C4-2B (cell line): Measurements from ENCODE around the gene OLFML2A.

Source experiments
- H3K27ac ChIP-seq: fragments of 450-650 bp; 2 replicates; pipeline ENCODE4 v1.5.1; 2017
- ZFX ChIP-seq: fragments of 450-650 bp; IDR thresholded peaks from 2 replicates; pipeline ENCODE4 v1.6.1; 2017
- TF ChIP-seq, protein P1 (sequence below): fragments of 450-650 bp; conservative IDR thresholded peaks from 2 replicates; pipeline ENCODE4 v1.5.1; 2017; ENCODE audit warnings: mild to moderate bottlenecking

The OLFML2A gene

DNA sequence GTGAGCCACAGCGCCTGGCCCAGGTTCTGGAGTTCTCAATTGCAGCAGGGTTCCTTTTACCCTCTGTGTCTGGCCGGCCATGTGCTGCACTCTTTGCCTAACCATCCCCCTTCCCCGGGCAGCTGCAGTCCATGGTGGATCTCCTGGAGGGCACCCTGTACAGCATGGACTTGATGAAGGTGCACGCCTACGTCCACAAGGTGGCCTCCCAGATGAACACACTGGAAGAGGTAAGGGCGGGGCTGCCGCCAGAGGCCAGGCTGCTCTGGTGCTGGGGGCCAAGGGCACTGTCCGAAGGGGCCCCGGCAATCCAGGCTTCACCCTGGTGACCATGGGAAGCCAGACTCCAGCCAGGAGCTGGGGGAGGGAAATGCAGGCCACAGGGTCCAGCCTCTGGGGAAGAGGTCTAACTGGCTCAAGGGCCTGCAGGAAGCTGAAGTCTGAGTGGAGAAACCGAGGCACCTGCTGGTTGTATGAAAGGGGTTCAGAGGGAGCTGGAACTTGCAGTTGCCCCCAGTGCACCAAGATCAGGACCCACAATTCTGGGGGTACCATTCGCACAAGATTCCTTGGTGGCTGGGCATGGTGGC is 18.1 kb downstream of the OLFML2A start:
- no peak for TF ChIP-seq ZFX
- TF ChIP-seq, protein P1, sequence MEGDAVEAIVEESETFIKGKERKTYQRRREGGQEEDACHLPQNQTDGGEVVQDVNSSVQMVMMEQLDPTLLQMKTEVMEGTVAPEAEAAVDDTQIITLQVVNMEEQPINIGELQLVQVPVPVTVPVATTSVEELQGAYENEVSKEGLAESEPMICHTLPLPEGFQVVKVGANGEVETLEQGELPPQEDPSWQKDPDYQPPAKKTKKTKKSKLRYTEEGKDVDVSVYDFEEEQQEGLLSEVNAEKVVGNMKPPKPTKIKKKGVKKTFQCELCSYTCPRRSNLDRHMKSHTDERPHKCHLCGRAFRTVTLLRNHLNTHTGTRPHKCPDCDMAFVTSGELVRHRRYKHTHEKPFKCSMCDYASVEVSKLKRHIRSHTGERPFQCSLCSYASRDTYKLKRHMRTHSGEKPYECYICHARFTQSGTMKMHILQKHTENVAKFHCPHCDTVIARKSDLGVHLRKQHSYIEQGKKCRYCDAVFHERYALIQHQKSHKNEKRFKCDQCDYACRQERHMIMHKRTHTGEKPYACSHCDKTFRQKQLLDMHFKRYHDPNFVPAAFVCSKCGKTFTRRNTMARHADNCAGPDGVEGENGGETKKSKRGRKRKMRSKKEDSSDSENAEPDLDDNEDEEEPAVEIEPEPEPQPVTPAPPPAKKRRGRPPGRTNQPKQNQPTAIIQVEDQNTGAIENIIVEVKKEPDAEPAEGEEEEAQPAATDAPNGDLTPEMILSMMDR = no peak
- no peak overlapping the region for H3K27ac ChIP-seq

DNA sequence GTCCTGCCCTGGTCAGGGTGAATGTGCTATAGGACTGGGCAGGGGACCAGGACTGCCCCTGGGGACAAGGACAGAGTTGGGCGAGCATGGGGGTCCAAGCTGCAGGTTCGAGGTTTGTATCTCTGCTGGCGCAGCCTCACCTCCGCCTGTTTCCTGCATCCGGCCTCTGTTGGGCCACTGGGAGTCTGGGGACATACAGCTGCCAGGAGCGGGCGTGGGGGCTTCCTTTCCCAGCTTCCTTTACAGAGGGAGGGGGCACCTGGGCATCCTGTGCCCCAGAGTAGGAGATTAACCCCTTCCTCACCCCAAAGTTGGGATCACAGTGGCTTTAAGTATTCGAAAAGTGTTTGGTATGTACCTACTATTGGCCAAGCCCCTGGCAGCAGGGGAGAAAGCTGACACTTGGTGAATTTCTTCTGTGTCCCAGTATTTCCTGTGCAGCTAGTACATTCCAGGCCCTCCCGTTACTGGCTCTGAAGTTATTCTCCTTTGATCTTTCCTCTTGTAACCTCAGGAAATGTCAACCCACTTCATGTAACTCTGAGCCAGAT is 19.0 kb downstream of the OLFML2A start:
- H3K27ac ChIP-seq = no peak overlapping the region
- TF ChIP-seq, protein P1 = no peak
- no peak for TF ChIP-seq ZFX

DNA sequence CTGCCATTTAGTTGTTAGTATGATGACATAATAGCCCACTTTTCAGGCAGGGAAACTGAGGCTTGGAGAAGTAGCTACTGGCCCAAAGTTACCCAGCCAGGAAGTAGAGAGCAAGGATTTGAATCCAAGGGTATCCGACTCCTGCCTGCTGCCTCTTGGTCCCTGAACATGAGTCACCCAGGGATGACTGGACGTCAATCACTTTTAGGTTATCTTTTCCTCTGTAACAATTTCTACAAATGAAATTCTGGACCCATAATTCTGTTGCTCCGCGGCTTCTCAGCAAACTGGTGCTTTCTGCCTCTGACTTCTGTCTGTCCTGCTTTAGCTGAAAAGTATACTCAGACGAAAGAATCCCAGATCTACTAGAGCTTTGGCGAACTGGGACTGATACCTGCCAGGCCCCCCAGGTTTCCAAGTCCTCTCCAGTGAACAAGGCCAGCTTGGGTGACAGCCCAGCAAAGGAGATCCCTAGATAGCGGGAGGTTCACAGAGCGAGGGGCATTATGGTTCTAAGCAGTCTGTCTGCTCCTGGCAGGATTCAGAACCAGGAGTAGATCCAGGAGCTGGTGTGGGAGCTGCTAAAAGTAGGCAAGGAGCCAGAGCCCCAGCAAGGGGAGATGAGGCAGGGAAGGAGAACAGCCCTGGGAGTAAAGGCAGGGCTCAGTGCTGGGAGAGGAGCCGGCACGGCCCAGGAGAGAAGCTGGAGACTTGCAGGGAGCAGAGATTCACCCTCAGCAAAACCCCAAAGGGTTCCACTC is 20.6 kb downstream of the OLFML2A start:
- no peak overlapping the region for H3K27ac ChIP-seq
- TF ChIP-seq, protein P1 = no peak
- TF ChIP-seq ZFX = no peak

DNA sequence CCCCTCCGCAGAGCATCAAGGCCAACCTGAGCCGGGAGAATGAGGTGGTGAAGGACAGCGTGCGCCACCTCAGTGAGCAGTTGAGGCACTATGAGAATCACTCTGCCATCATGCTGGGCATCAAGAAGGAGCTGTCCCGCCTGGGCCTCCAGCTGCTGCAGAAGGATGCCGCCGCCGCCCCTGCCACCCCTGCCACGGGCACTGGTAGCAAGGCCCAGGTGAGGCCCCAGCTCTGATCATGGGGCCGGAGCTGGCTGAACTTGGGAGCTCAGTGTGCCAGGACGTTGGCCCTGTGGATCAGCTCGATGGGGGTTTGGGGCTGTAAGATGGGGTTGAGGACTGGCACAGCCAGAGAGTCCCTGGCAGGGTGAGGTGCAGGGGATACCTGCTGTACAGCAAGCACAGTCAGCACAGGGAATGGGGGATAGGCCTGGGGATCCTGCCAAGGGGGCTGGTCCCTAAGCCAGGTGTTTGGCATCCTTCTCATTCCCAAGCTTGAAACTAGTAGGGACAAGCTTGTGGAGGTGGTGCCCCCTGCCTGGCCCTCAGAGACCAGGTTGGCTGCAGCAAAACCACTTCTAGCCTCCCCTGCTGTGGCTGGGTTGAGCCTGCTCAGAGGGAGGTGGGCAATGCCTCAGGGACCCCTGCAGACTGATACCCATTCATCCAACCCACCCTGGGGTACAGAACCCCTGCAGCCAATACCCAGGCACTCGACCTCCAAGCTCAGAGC is 22.5 kb downstream of the OLFML2A start:
- no peak for TF ChIP-seq ZFX
- TF ChIP-seq, protein P1 = no peak
- no peak overlapping the region for H3K27ac ChIP-seq

DNA sequence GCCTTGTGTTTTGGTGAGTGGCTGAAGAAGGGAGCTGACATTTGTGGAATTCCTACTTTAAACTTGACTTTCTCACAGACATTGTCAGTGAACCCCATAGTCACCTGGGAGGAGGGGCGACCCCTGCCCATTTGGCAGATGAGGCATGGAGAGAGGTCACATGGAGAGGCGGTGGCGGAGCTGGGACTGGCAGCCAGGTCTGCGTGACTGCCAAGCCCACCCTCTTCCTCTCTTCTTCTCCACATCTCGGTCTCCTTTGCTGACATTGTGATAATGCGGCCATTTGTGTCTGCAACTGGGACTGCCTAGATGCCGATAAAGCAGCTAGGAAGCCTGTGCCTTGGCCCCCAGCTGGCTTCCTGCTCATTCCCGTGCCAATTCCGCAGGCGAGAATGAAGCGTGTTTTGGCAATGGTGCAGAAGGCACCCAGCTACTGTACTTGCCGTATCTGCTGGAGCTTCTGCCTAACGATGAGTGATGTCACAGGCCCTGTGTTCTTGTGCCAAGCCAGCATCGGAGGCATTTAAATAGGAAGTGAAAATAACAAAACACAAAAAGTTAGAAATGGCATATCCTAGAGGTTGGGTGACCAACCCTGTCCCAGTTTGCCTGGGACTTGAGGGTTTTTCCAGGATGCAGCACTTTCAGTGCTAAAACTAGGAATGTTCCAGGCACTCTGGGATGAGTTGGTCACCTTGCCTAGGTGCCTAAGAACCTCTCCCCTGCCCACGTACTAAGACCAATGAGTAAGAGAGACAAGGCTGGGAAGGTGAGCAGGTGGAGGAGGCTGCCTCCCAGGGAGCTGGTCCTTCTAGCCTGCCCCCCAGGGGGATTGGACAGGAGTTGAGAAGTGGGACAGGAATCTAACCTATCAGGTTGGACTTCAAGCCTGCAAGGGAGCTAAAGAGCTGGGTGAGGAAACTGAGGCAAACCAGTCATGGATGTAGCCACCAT is 23.6 kb downstream of the OLFML2A start:
- TF ChIP-seq, protein P1 = no peak
- no peak for TF ChIP-seq ZFX
- H3K27ac ChIP-seq = no peak overlapping the region

DNA sequence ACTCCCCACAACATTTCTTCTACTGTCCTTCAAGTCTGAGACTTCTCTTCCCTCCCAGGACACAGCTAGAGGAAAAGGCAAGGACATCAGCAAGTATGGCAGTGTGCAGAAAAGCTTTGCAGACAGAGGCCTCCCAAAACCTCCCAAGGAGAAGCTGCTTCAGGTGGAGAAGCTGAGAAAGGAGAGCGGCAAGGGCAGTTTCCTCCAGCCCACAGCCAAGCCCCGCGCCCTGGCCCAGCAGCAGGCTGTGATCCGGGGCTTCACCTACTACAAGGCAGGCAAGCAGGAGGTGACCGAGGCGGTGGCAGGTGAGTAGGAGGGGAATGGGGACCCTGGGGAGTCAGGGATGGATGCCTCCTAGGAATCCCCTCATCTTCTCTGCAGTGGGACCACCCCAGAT is 24.4 kb downstream of the OLFML2A start:
- TF ChIP-seq, protein P1 = no peak
- no peak for TF ChIP-seq ZFX
- no peak overlapping the region for H3K27ac ChIP-seq
